Panc1 (cell line): Measurements from ENCODE around the gene B4GALT1.

Experiments
- CTCF ChIP-seq: fragments of 450-650 bp; IDR thresholded peaks from 2 replicates; pipeline ENCODE4 v1.5.1; 2017; ENCODE audit warnings: mild to moderate bottlenecking
- POLR2AphosphoS5 ChIP-seq: IDR thresholded peaks from 2 replicates; pipeline ENCODE4 v1.6.1; 2012; ENCODE audit warnings: mild to moderate bottlenecking, low read depth, low read length, moderate library complexity
- SIN3A ChIP-seq: IDR thresholded peaks from 2 replicates; pipeline ENCODE4 v1.6.1; 2012; ENCODE audit warnings: low read depth, mild to moderate bottlenecking, low read length, moderate library complexity, borderline replicate concordance; ENCODE audit not compliant: insufficient read depth
- TCF7L2 ChIP-seq: IDR thresholded peaks from 2 replicates; pipeline ENCODE4 v1.6.1; 2011; ENCODE audit warnings: mild to moderate bottlenecking, low read depth, low read length, inconsistent platforms

- no peak for TF ChIP-seq CTCF
- no peak for TF ChIP-seq POLR2AphosphoS5
- no peak for TF ChIP-seq TCF7L2
- TF ChIP-seq SIN3A: no peak
Observed at GRCh38 chr9:33130961-33131789, 36.0 kb downstream of the B4GALT1 start.
